ENCODE data around the gene DAB1. TPM values are rescaled to one million over a fixed set of nuclear protein-coding genes. Genes with fewer than 3 reads are reported as not detected.

DAB1 gene
- total RNA-seq, 2 donors from 2014 or later: 78.3 to 118 TPM

GRCh38 chr1:57079454-57080157 lies 344.3 kb downstream of the DAB1 start:
- DNase-seq (ENCODE audit: low spot score): no peak
- intact Hi-C loops (cut with DNase I): no loop called here

- intact Hi-C loops (cut with DNase I): no loop called here
- no peak for DNase-seq (ENCODE audit: low spot score)
Measured at GRCh38 chr1:57072401-57073110, 351.3 kb downstream of the DAB1 start.

- intact Hi-C loops (cut with DNase I): loop anchor here in 1 of 2 donors (10.0 kb wide), 1 partner anchor 57 kb away; no protein-coding TSS in a partner anchor
- no peak for DNase-seq (ENCODE audit: low spot score)
Measured at GRCh38 chr1:57067863-57068262, 356.0 kb downstream of the DAB1 start.

- intact Hi-C loops (cut with DNase I): loop anchor here in 1 of 2 donors (10.0 kb wide), 1 partner anchor 58 kb away; no protein-coding TSS in a partner anchor
- DNase-seq (ENCODE audit: low spot score): no peak
Measured at GRCh38 chr1:57066980-57067610, 356.8 kb downstream of the DAB1 start.

- DNase-seq (ENCODE audit: low spot score): no peak
- intact Hi-C loops (cut with DNase I): loop anchor here in 1 of 2 donors (10.0 kb wide), 1 partner anchor 59 kb away; no protein-coding TSS in a partner anchor
Measured at GRCh38 chr1:57065442-57065841, 358.4 kb downstream of the DAB1 start.

GRCh38 chr1:57064379-57065140 lies 359.3 kb downstream of the DAB1 start:
- intact Hi-C loops (cut with DNase I): loop anchor here in 1 of 2 donors (10.0 kb wide), 1 partner anchor 60 kb away; no protein-coding TSS in a partner anchor
- no peak for DNase-seq (ENCODE audit: low spot score)

- intact Hi-C loops (cut with DNase I): loop anchor here in 1 of 2 donors (10.0 kb wide), 1 partner anchor 61 kb away; no protein-coding TSS in a partner anchor
Measured at GRCh38 chr1:57063406-57064125, 360.3 kb downstream of the DAB1 start.

GRCh38 chr1:57061369-57061768 lies 362.5 kb downstream of the DAB1 start:
- intact Hi-C loops (cut with DNase I): loop anchor here in 1 of 2 donors (10.0 kb wide), 1 partner anchor 63 kb away; no protein-coding TSS in a partner anchor
- DNase-seq (ENCODE audit: low spot score): no peak

More at GRCh38 chr1:57063406-57064125, 360.3 kb downstream of the DAB1 start:
- no peak for DNase-seq (ENCODE audit: low spot score)

- no peak for DNase-seq (ENCODE audit: low spot score)
- intact Hi-C loops (cut with DNase I): loop anchor here in 1 of 2 donors (10.0 kb wide), 1 partner anchor 64 kb away; no protein-coding TSS in a partner anchor
Measured at GRCh38 chr1:57060451-57060850, 363.4 kb downstream of the DAB1 start.

GRCh38 chr1:57058652-57059501 lies 365.0 kb downstream of the DAB1 start:
- DNase-seq (ENCODE audit: low spot score): no peak
- intact Hi-C loops (cut with DNase I): no loop called here

- no peak for DNase-seq (ENCODE audit: low spot score)
- intact Hi-C loops (cut with DNase I): no loop called here
Measured at GRCh38 chr1:57048856-57049255, 375.0 kb downstream of the DAB1 start.

- no peak for DNase-seq (ENCODE audit: low spot score)
- intact Hi-C loops (cut with DNase I): no loop called here
Measured at GRCh38 chr1:57046462-57046861, 377.4 kb downstream of the DAB1 start.

- intact Hi-C loops (cut with DNase I): no loop called here
- DNase-seq (ENCODE audit: low spot score): no peak
Measured at GRCh38 chr1:57041901-57042300, 382.0 kb downstream of the DAB1 start.

GRCh38 chr1:57040811-57041210 lies 383.0 kb downstream of the DAB1 start:
- intact Hi-C loops (cut with DNase I): no loop called here
- no peak for DNase-seq (ENCODE audit: low spot score)

- intact Hi-C loops (cut with DNase I): no loop called here
- DNase-seq (ENCODE audit: low spot score): no peak
Measured at GRCh38 chr1:57036641-57037579, 386.9 kb downstream of the DAB1 start.

GRCh38 chr1:57034713-57035112 lies 389.1 kb downstream of the DAB1 start:
- intact Hi-C loops (cut with DNase I): no loop called here
- no peak for DNase-seq (ENCODE audit: low spot score)
